Keratinocyte (primary cell): ENCODE measurements around the gene BMPER. TPM values are rescaled to one million over a fixed set of nuclear protein-coding genes. Genes with fewer than 3 reads are reported as not detected.

Experiments used
- DNase-seq: peaks from one replicate; pipeline ENCODE4 v3.0.0-alpha.2; 2011; ENCODE audit warnings: low read depth, missing footprints, low spot score
- FAIRE-seq: peaks from 2 replicates; lab custom pipeline; 2011; peaks lifted over from hg19 to GRCh38; lab: Jason Lieb, UNC
- H2AFZ ChIP-seq: 2 replicates; pipeline ENCODE4 v1.6.0; 2012; ENCODE audit warnings: low read length, control low read depth, inconsistent platforms; ENCODE audit not compliant: control insufficient read depth
- H3K27ac ChIP-seq: 2 replicates; pipeline ENCODE4 v1.5.1; 2011; ENCODE audit warnings: low read length; ENCODE audit not compliant: control insufficient read depth, insufficient read depth
- H3K27me3 ChIP-seq: 3 replicates; pipeline ENCODE4 v1.6.0; 2011; ENCODE audit warnings: low read length; ENCODE audit not compliant: control insufficient read depth, insufficient read depth; ENCODE audit errors: extremely low read depth
- H3K36me3 ChIP-seq, 2 experiments: 2 replicates in 1 of 2; 3 replicates in 1 of 2; pipeline ENCODE4 v1.5.1; 2011; ENCODE audit warnings: low read length in 2 of 2, mild to moderate bottlenecking in 1 of 2; ENCODE audit not compliant: control insufficient read depth in 2 of 2, insufficient read depth in 2 of 2; ENCODE audit errors: extremely low read depth in 1 of 2
- H3K4me1 ChIP-seq: 3 replicates; pipeline ENCODE4 v1.5.1; 2011; ENCODE audit warnings: low read length; ENCODE audit not compliant: control insufficient read depth, insufficient read depth; ENCODE audit errors: extremely low read depth
- H3K4me2 ChIP-seq: 3 replicates; pipeline ENCODE4 v1.6.0; 2011; ENCODE audit warnings: low read depth, low read length; ENCODE audit not compliant: control insufficient read depth, insufficient read depth; ENCODE audit errors: extremely low read depth
- H3K4me3 ChIP-seq, 3 experiments: fragments of 200-600 bp in 1 of 3; sonication (generic) in 1 of 3; 2 replicates in 2 of 3; 3 replicates in 1 of 3; pipeline ENCODE4 v1.5.1; 2011 to 2016; ENCODE audit warnings: low read length in 3 of 3, mild to moderate bottlenecking in 3 of 3, control low read depth in 2 of 3, inconsistent platforms in 1 of 3, low read depth in 1 of 3, mixed read lengths in 1 of 3, mixed run types in 1 of 3, moderate library complexity in 1 of 3; ENCODE audit not compliant: control insufficient read depth in 2 of 3, insufficient read depth in 2 of 3; ENCODE audit errors: extremely low read depth in 1 of 3
- H3K79me2 ChIP-seq: 2 replicates; pipeline ENCODE4 v1.6.0; 2012; ENCODE audit warnings: low read length; ENCODE audit not compliant: control insufficient read depth, insufficient read depth
- H3K9ac ChIP-seq: 3 replicates; pipeline ENCODE4 v1.6.0; 2011; ENCODE audit warnings: low read length; ENCODE audit not compliant: control insufficient read depth, insufficient read depth; ENCODE audit errors: extremely low read depth
- H3K9me1 ChIP-seq: 3 replicates; pipeline ENCODE4 v1.6.0; 2011; ENCODE audit warnings: low read length; ENCODE audit not compliant: control insufficient read depth, insufficient read depth; ENCODE audit errors: extremely low read depth
- H3K9me3 ChIP-seq: 2 replicates; pipeline ENCODE4 v1.5.1; 2012; ENCODE audit warnings: low read depth, low read length; ENCODE audit not compliant: control insufficient read depth
- H4K20me1 ChIP-seq: 3 replicates; pipeline ENCODE4 v1.6.0; 2011; ENCODE audit warnings: low read length; ENCODE audit not compliant: control insufficient read depth, insufficient read depth; ENCODE audit errors: extremely low read depth
- EZH2 ChIP-seq: IDR thresholded peaks from one replicate; pipeline ENCODE4 v1.6.1; 2012; ENCODE audit warnings: inconsistent platforms, mild to moderate bottlenecking, low read length, moderate library complexity
- dilution Hi-C: fragments of 300-500 bp; cut with MboI; formaldehyde crosslinking; loops from one replicate; pipeline ENCODE4 v1.7.0; 2020; ENCODE audit warnings: low sequenced_read_pairs; ENCODE audit not compliant: extremely low pct_ligation_motif_present
- polyA plus RNA-seq, 5 experiments: library from polyadenylated mRNA; depleted of rRNA in 3 of 5; stranded (reverse) in 3 of 5; stranded (forward) in 1 of 5; unstranded in 1 of 5; fragments of >200 nt; gene quantifications; 1 replicate in 1 of 5; 2 replicates in 3 of 5; 3 replicates in 1 of 5; pipeline versions ENCODE4 v1.2.1 to v1.2.3, GENCODE V29; 2011 to 2012; ENCODE audit warnings: missing spikeins in 2 of 5, low read depth in 1 of 5, low replicate concordance in 1 of 5
- TF ChIP-seq, protein P1 (sequence below), 3 experiments: IDR thresholded peaks in 1 of 3; conservative IDR thresholded peaks in 1 of 3; optimal IDR thresholded peaks in 1 of 3; 2 replicates in 2 of 3; 3 replicates in 1 of 3; pipeline versions ENCODE3 to v1.5.1; 2011; ENCODE audit warnings: low read length in 3 of 3, mild to moderate bottlenecking in 3 of 3, moderate library complexity in 2 of 3, control low read depth in 1 of 3, inconsistent platforms in 1 of 3; ENCODE audit not compliant: insufficient read depth in 2 of 3; ENCODE audit errors: extremely low read depth in 1 of 3

BMPER gene
- polyA plus RNA-seq, 1 donor (not counting 4 experiments of a cell fraction or from before 2014, with no cell fraction given): 0.67 TPM

DNA sequence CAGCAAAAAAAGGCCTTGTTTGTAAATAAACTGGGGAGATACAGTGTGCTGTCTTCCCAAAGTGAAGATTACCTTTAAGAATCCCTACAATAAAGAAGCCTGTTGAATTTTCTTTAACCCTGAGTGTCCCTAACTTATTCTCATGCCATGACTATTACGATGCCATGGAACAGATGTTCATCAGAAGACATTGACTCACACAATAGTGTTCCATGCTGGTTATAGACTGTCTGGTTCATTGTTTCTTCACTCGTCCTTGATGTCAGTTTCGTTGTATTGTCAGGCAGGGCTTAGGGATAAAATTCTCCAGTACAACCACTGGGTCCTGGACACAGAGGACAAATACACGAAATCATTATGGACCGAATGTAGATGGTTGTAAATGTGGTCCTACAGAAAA is 36.2 kb upstream of the BMPER start:
- Histone ChIP-seq H3K4me2 (no peak overlapping the region), H3K9me1 (no peaks in the 10 kb centered on the region), H3K9me3 (no peaks in the 10 kb centered on the region), H3K79me2 (no peaks in the 10 kb centered on the region), H2AFZ (no peak overlapping the region), H3K27ac (no peak overlapping the region), H3K36me3 (no peaks in the 10 kb centered on the region), H4K20me1 (no peaks in the 10 kb centered on the region), H3K4me1 (peaks cover 11% of the 10 kb centered on the region), H3K27me3 (no peaks in the 10 kb centered on the region), H3K9ac (no peak overlapping the region), H3K4me3 (no peak overlapping the region)
- dilution Hi-C loops: no loop called here
- TF ChIP-seq EZH2: no peak
- TF ChIP-seq, protein P1, sequence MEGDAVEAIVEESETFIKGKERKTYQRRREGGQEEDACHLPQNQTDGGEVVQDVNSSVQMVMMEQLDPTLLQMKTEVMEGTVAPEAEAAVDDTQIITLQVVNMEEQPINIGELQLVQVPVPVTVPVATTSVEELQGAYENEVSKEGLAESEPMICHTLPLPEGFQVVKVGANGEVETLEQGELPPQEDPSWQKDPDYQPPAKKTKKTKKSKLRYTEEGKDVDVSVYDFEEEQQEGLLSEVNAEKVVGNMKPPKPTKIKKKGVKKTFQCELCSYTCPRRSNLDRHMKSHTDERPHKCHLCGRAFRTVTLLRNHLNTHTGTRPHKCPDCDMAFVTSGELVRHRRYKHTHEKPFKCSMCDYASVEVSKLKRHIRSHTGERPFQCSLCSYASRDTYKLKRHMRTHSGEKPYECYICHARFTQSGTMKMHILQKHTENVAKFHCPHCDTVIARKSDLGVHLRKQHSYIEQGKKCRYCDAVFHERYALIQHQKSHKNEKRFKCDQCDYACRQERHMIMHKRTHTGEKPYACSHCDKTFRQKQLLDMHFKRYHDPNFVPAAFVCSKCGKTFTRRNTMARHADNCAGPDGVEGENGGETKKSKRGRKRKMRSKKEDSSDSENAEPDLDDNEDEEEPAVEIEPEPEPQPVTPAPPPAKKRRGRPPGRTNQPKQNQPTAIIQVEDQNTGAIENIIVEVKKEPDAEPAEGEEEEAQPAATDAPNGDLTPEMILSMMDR (optimal IDR thresholded peaks at IDR 0.05 in 1 of 3, IDR thresholded peaks at IDR 0.05 in 1 of 3, conservative IDR thresholded peaks at IDR 0.05 in 1 of 3; ENCODE audit: extremely low read depth in 1 of 3, insufficient read depth in 2 of 3, low read length in 3 of 3): no peak
- DNase-seq (no peak), FAIRE-seq (no peak)

GRCh38 chr7:33870120-33870519 is 35.2 kb upstream of the BMPER start:
- no peaks in the 10 kb centered on the region for H3K79me2 ChIP-seq
- H3K4me1 ChIP-seq: peaks cover 18% of the 10 kb centered on the region
- H3K9ac ChIP-seq: no peak overlapping the region
- H2AFZ ChIP-seq: no peak overlapping the region
- no peaks in the 10 kb centered on the region for H3K9me1 ChIP-seq
- no peak overlapping the region for H3K27ac ChIP-seq
- no peaks in the 10 kb centered on the region for H4K20me1 ChIP-seq
- TF ChIP-seq, protein P1 (optimal IDR thresholded peaks at IDR 0.05 in 1 of 3, IDR thresholded peaks at IDR 0.05 in 1 of 3, conservative IDR thresholded peaks at IDR 0.05 in 1 of 3; ENCODE audit: extremely low read depth in 1 of 3, insufficient read depth in 2 of 3, low read length in 3 of 3): no peak
- TF ChIP-seq EZH2: no peak
- DNase-seq (no peak), FAIRE-seq (no peak)
- H3K4me2 ChIP-seq: no peak overlapping the region
- no peaks in the 10 kb centered on the region for H3K9me3 ChIP-seq
- no peaks in the 10 kb centered on the region for H3K36me3 ChIP-seq
- dilution Hi-C loops: no loop called here
- no peaks in the 10 kb centered on the region for H3K27me3 ChIP-seq
- H3K4me3 ChIP-seq: no peak overlapping the region
